Spinal cord (tissue), 10 donors: ENCODE results near the gene KCTD15. TPM values are rescaled to one million over a fixed set of nuclear protein-coding genes. Genes with fewer than 3 reads are reported as not detected.

Experiments used
- DNase-seq, 6 donors: peaks; one replicate each; pipeline versions ENCODE4 v3.0.0 to v3.0.0-alpha.2; 2013 to 2015; ENCODE audit warnings: low spot score in 6 of 6, low read depth in 4 of 6
- H3K27ac ChIP-seq: one replicate; pipeline ENCODE4 v1.5.1; 2013; ENCODE audit warnings: low read depth, low read length, control low read depth
- H3K27me3 ChIP-seq: one replicate; pipeline ENCODE4 v1.6.1; 2013; ENCODE audit warnings: low read length; ENCODE audit not compliant: control insufficient read depth, insufficient read depth
- H3K36me3 ChIP-seq: one replicate; pipeline ENCODE4 v1.6.1; 2013; ENCODE audit warnings: low read length; ENCODE audit not compliant: control insufficient read depth, insufficient read depth
- H3K4me1 ChIP-seq: one replicate; pipeline ENCODE4 v1.6.1; 2013; ENCODE audit warnings: low read length; ENCODE audit not compliant: control insufficient read depth, insufficient read depth
- H3K4me3 ChIP-seq: one replicate; pipeline ENCODE4 v1.5.1; 2013; ENCODE audit warnings: low read depth, low read length, control low read depth
- H3K9me3 ChIP-seq: one replicate; pipeline ENCODE4 v1.6.1; 2013; ENCODE audit warnings: low read length; ENCODE audit not compliant: control insufficient read depth, insufficient read depth
- WGBS: methylation state at CpG from one replicate; pipeline ENCODE4 v1.1.5; 2013; ENCODE audit warnings: missing lambda C conversion rate; ENCODE audit not compliant: insufficient coverage; 5-methylcytosine and 5-hydroxymethylcytosine counted together
- polyA plus RNA-seq, 2 donors: library from polyadenylated mRNA; unstranded; fragments of 120-200 nt; gene quantifications; one replicate each; pipeline ENCODE4 v1.2.1, GENCODE V29; 2013; ENCODE audit not compliant: insufficient read length in 2 of 2
- total RNA-seq, 2 donors: library from RNA; depleted of rRNA in 1 of 2; stranded (reverse); fragments of 120-200 nt in 1 of 2; fragments of >200 nt in 1 of 2; gene quantifications; one replicate each; pipeline versions ENCODE4 v1.2.3 to v1.2.4, GENCODE V29; 2013 to 2014
- donor health status: healthy.

Gene KCTD15
- total and polyA plus RNA-seq, 4 donors, result 45.9 to 95.1 (median 61.7) TPM

GRCh38 chr19:33840382-33840781 lies 43.7 kb downstream of the KCTD15 start:
- no peaks in the 10 kb centered on the region for H3K27me3 ChIP-seq
- H3K36me3 ChIP-seq, result no peaks in the 10 kb centered on the region
- no peak overlapping the region for H3K4me3 ChIP-seq
- 90% methylated on average over 3 of the region's 4 CpGs for WGBS
- H3K4me1 ChIP-seq, result no peaks in the 10 kb centered on the region
- no peak overlapping the region for H3K27ac ChIP-seq
- no peak for DNase-seq
- no peaks in the 10 kb centered on the region for H3K9me3 ChIP-seq

DNA sequence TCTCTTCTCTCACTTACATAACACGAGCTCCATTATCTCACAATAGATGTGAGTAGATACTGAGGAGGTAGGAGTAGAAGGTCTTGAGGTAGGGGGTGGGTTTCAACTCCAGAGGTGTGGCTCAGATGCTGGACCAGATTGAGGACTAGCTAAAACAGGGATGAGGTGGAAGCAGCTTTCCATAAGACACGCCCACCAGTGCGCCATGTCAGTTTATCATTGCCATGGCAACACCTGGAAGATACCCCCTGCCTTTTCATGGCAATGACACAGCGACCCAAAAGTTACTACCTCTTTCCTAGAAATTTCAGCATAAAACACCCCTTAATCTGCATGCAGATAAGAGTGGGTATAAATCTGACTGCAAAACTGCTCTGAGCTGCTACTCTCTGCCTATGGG lies 44.1 kb downstream of the KCTD15 start:
- H3K27ac ChIP-seq, result no peak overlapping the region
- no peaks in the 10 kb centered on the region for H3K27me3 ChIP-seq
- peaks cover under 1% of the 10 kb centered on the region for H3K9me3 ChIP-seq
- no peaks in the 10 kb centered on the region for H3K36me3 ChIP-seq
- no peaks in the 10 kb centered on the region for H3K4me1 ChIP-seq
- H3K4me3 ChIP-seq, result no peak overlapping the region
- no peak for DNase-seq
- WGBS, result no CpG with 5 or more reads among the region's 4 CpGs

GRCh38 chr19:33841685-33842084 lies 45.0 kb downstream of the KCTD15 start:
- WGBS, result 90% methylated on average over 3 of the region's 5 CpGs
- Histone ChIP-seq H3K27me3 (no peaks in the 10 kb centered on the region), H3K9me3 (peaks cover 1% of the 10 kb centered on the region), H3K4me3 (no peak overlapping the region), H3K36me3 (no peaks in the 10 kb centered on the region), H3K4me1 (no peaks in the 10 kb centered on the region), H3K27ac (no peak overlapping the region)
- DNase-seq, result no peak

- Histone ChIP-seq H3K36me3 (no peaks in the 10 kb centered on the region), H3K9me3 (peaks cover 1% of the 10 kb centered on the region), H3K4me3 (no peak overlapping the region), H3K27me3 (no peaks in the 10 kb centered on the region), H3K4me1 (no peaks in the 10 kb centered on the region), H3K27ac (no peak overlapping the region)
- WGBS, result 67% methylated on average over 1 of the region's 3 CpGs
- no peak for DNase-seq
Observed at GRCh38 chr19:33844478-33844877, 47.8 kb downstream of the KCTD15 start.

DNA sequence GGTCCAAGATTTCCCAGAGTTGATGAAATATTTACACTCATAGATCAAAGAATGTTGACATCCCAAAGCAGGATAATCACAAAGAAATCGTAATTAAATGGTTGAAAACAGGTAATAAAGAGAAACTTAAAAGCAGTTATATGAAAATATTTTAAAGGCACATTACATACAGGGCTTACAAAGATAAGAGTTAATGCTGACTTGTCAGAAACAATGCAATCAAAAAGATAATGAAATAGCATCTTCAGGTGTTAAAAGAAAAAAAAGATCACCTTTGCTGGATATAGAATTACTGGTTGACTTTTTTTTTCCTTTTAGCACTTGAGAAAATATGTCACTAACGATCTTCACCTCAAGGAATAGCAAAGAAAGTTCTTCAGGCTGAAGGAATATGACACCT lies 48.8 kb downstream of the KCTD15 start:
- 100% methylated on average over 1 of the region's 2 CpGs for WGBS
- DNase-seq, result no peak
- H3K4me1 ChIP-seq, result no peaks in the 10 kb centered on the region
- no peak overlapping the region for H3K27ac ChIP-seq
- no peaks in the 10 kb centered on the region for H3K27me3 ChIP-seq
- H3K4me3 ChIP-seq, result no peak overlapping the region
- H3K36me3 ChIP-seq, result no peaks in the 10 kb centered on the region
- H3K9me3 ChIP-seq, result peaks cover 1% of the 10 kb centered on the region

DNA sequence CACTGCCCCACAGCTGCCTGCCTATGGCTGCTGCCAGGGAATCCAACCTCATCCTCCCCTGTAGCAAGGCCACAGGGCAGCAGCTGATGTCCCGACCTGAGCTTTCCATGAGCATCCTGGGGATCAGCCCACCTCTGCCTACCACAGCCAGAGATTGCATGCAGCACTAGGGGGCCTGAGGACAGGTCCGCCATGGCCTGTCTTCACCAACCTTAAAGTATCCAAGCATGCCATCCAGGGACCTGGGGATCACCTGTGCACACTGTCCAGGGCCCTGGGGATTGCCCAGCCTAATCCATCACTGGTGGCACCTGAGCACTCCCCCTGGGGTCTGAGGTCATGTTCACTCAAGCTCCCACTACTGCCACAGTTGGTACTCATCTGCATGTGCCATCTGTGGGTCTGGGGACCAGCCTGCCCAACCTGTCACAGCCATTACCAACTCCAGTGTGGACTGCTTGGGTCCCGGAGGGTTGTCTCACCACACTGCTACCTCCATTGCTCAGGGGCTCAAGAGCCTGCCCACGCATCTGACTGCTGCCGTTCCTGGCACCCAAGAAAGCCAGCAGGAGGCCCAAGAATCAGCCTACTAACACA lies 53.0 kb downstream of the KCTD15 start:
- peaks cover 1% of the 10 kb centered on the region for H3K9me3 ChIP-seq
- no peak overlapping the region for H3K4me3 ChIP-seq
- no peaks in the 10 kb centered on the region for H3K27me3 ChIP-seq
- H3K27ac ChIP-seq, result no peak overlapping the region
- 86% methylated on average over 5 of the region's 5 CpGs for WGBS
- H3K36me3 ChIP-seq, result no peaks in the 10 kb centered on the region
- DNase-seq, result no peak
- H3K4me1 ChIP-seq, result no peaks in the 10 kb centered on the region

- no peaks in the 10 kb centered on the region for H3K4me1 ChIP-seq
- no peaks in the 10 kb centered on the region for H3K36me3 ChIP-seq
- no peak overlapping the region for H3K27ac ChIP-seq
- no peak for DNase-seq
- WGBS, result 81% methylated on average over 17 of the region's 17 CpGs
- H3K9me3 ChIP-seq, result no peaks in the 10 kb centered on the region
- no peaks in the 10 kb centered on the region for H3K27me3 ChIP-seq
- no peak overlapping the region for H3K4me3 ChIP-seq
Observed at GRCh38 chr19:33859016-33859415, 62.3 kb downstream of the KCTD15 start.

- Histone ChIP-seq H3K9me3 (no peaks in the 10 kb centered on the region), H3K36me3 (no peaks in the 10 kb centered on the region), H3K27ac (no peak overlapping the region), H3K4me1 (no peaks in the 10 kb centered on the region), H3K27me3 (no peaks in the 10 kb centered on the region), H3K4me3 (no peak overlapping the region)
- 92% methylated on average over 4 of the region's 10 CpGs for WGBS
- no peak for DNase-seq
Observed at GRCh38 chr19:33860312-33861090, 63.8 kb downstream of the KCTD15 start.

- WGBS, result 90% methylated on average over 3 of the region's 3 CpGs
- DNase-seq, result no peak
- H3K36me3 ChIP-seq, result no peaks in the 10 kb centered on the region
- no peaks in the 10 kb centered on the region for H3K9me3 ChIP-seq
- no peak overlapping the region for H3K27ac ChIP-seq
- H3K4me1 ChIP-seq, result no peaks in the 10 kb centered on the region
- no peak overlapping the region for H3K4me3 ChIP-seq
- no peaks in the 10 kb centered on the region for H3K27me3 ChIP-seq
Observed at GRCh38 chr19:33861950-33862349, 65.3 kb downstream of the KCTD15 start.

GRCh38 chr19:33862981-33863380 lies 66.3 kb downstream of the KCTD15 start:
- H3K9me3 ChIP-seq, result no peaks in the 10 kb centered on the region
- peaks cover 7% of the 10 kb centered on the region for H3K4me1 ChIP-seq
- DNase-seq, result no peak
- H3K4me3 ChIP-seq, result no peak overlapping the region
- 65% methylated on average over 3 of the region's 4 CpGs for WGBS
- H3K27ac ChIP-seq, result no peak overlapping the region
- no peaks in the 10 kb centered on the region for H3K36me3 ChIP-seq
- H3K27me3 ChIP-seq, result no peaks in the 10 kb centered on the region
